ENCODE data around the gene ZNF677. TPM values are rescaled to one million over a fixed set of nuclear protein-coding genes. Genes with fewer than 3 reads are reported as not detected.

Gene ZNF677
- total and polyA plus RNA-seq, 9 of the 15 experiments (the other 6 are each of a cell fraction or from before 2014, with no cell fraction given) = 1.5 to 2.3 (median 1.8) TPM

- TF ChIP-seq ZBTB11 (CRISPR knock-in tag; IDR thresholded peaks at IDR 0.05) (no peak; a peak in 1 of 6 replicates), POLR2G (IDR thresholded peaks at IDR 0.05; ENCODE audit: low read depth, low read length) (peak; percentile 44; the same call in 1 of the 2 replicates), TBP (optimal IDR thresholded peaks at IDR 0.05; ENCODE audit: low read depth, low read length) (peak; percentile 66), NCOA2 (IDR thresholded peaks at IDR 0.05; ENCODE audit: partially characterized antibody in 2 of 2) (no peak), NR2C1 (IDR thresholded peaks at IDR 0.05) (peak; percentile 87), NR2C1 (tag; IDR thresholded peaks at IDR 0.05) (peak; percentile 76)
- TF ChIP-seq, protein P1, sequence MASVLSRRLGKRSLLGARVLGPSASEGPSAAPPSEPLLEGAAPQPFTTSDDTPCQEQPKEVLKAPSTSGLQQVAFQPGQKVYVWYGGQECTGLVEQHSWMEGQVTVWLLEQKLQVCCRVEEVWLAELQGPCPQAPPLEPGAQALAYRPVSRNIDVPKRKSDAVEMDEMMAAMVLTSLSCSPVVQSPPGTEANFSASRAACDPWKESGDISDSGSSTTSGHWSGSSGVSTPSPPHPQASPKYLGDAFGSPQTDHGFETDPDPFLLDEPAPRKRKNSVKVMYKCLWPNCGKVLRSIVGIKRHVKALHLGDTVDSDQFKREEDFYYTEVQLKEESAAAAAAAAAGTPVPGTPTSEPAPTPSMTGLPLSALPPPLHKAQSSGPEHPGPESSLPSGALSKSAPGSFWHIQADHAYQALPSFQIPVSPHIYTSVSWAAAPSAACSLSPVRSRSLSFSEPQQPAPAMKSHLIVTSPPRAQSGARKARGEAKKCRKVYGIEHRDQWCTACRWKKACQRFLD (CRISPR knock-in tag; IDR thresholded peaks at IDR 0.05) = 0 out of 2 replicates have a peak, but pooled peaks have one; percentile 13
- TF ChIP-seq, protein P2, sequence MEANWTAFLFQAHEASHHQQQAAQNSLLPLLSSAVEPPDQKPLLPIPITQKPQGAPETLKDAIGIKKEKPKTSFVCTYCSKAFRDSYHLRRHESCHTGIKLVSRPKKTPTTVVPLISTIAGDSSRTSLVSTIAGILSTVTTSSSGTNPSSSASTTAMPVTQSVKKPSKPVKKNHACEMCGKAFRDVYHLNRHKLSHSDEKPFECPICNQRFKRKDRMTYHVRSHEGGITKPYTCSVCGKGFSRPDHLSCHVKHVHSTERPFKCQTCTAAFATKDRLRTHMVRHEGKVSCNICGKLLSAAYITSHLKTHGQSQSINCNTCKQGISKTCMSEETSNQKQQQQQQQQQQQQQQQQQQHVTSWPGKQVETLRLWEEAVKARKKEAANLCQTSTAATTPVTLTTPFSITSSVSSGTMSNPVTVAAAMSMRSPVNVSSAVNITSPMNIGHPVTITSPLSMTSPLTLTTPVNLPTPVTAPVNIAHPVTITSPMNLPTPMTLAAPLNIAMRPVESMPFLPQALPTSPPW (CRISPR knock-in tag; IDR thresholded peaks at IDR 0.05) = peak; percentile 45
- TF ChIP-seq, protein P3, sequence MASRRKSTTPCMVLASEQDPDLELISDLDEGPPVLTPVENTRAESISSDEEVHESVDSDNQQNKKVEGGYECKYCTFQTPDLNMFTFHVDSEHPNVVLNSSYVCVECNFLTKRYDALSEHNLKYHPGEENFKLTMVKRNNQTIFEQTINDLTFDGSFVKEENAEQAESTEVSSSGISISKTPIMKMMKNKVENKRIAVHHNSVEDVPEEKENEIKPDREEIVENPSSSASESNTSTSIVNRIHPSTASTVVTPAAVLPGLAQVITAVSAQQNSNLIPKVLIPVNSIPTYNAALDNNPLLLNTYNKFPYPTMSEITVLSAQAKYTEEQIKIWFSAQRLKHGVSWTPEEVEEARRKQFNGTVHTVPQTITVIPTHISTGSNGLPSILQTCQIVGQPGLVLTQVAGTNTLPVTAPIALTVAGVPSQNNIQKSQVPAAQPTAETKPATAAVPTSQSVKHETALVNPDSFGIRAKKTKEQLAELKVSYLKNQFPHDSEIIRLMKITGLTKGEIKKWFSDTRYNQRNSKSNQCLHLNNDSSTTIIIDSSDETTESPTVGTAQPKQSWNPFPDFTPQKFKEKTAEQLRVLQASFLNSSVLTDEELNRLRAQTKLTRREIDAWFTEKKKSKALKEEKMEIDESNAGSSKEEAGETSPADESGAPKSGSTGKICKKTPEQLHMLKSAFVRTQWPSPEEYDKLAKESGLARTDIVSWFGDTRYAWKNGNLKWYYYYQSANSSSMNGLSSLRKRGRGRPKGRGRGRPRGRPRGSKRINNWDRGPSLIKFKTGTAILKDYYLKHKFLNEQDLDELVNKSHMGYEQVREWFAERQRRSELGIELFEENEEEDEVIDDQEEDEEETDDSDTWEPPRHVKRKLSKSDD (conservative IDR thresholded peaks at IDR 0.05; ENCODE audit: low read length) = no peak
Observed at GRCh38 chr19:53192771-53193534, 61.7 kb downstream of the ZNF677 start, which contains the start of gene ZNF665 (continued).
